ENCODE data around the gene RAPGEF5. TPM values are rescaled to one million over a fixed set of nuclear protein-coding genes. Genes with fewer than 3 reads are reported as not detected.

The RAPGEF5 gene
- total RNA-seq, 1 experiment from 2014 or later, result 13.3 TPM

GRCh38 chr7:22331704-22332103, 25.2 kb downstream of the RAPGEF5 start:
- no CpG with 5 or more reads among the region's 1 CpG for WGBS (ENCODE audit: extremely low coverage, insufficient read length, low lambda C conversion rate)
- no peaks in the 10 kb centered on the region for H3K79me1 ChIP-seq (ENCODE audit: insufficient read depth, low read depth, low read length, poor library complexity, severe bottlenecking)
- no peak overlapping the region for H4K5ac ChIP-seq (ENCODE audit: insufficient read length, low read depth, low read length)
- H3K23ac ChIP-seq (ENCODE audit: insufficient read length, low read depth, low read length), result no peak overlapping the region
- H3K4ac ChIP-seq (ENCODE audit: low read depth, low read length), result no peak overlapping the region
- no peak overlapping the region for H3K56ac ChIP-seq (ENCODE audit: insufficient read length, low read depth, low read length)
- Mint-ChIP-seq H3K27ac (no peak overlapping the region), H3K4me1 (peaks cover 68 to 71% of the 10 kb centered on the region in 2 experiments), H3K27me3 (ENCODE audit: low read depth) (no peaks in the 10 kb centered on the region), H3K9me3 (no peaks in the 10 kb centered on the region), H3K36me3 (ENCODE audit: insufficient read depth in 1 of 3, low read depth in 3 of 3) (0 out of 7 replicates have a peak, but pooled peaks cover 0 to under 1% (median 0%) of the 10 kb centered on the region in 3 experiments), H3K4me3 (no peak overlapping the region)
- H2AFZ ChIP-seq (ENCODE audit: low read length), result no peak overlapping the region
- H3K27ac ChIP-seq (ENCODE audit: insufficient read length, low read depth, low read length), result no peak overlapping the region
- no peak overlapping the region for H2BK5ac ChIP-seq (ENCODE audit: insufficient read length, low read length)
- peaks cover 22% of the 10 kb centered on the region; the same call in 1 of the 2 replicates for H3K4me1 ChIP-seq (ENCODE audit: insufficient read depth, low read length)
- no peak overlapping the region for H2BK15ac ChIP-seq (ENCODE audit: low read depth, low read length)
- peaks cover 7% of the 10 kb centered on the region; the same call in 1 of the 2 replicates for H3K79me2 ChIP-seq (ENCODE audit: insufficient read depth, low read length)
- no peaks in the 10 kb centered on the region for H4K20me1 ChIP-seq (ENCODE audit: control insufficient read depth, insufficient read depth, insufficient read length)
- H3K27me3 ChIP-seq (ENCODE audit: insufficient read depth, low read length), result no peaks in the 10 kb centered on the region
- no peak overlapping the region for H2BK20ac ChIP-seq (ENCODE audit: low read depth, low read length, poor library complexity, severe bottlenecking)
- no peak overlapping the region for H2BK120ac ChIP-seq (ENCODE audit: low read depth, low read length, poor library complexity, severe bottlenecking)
- DNase-seq, result no peak
- H2BK12ac ChIP-seq (ENCODE audit: insufficient read length, low read depth, low read length), result no peak overlapping the region
- no peak overlapping the region for H3K9ac ChIP-seq (ENCODE audit: extremely low read depth, insufficient read length, low read length)
- TF ChIP-seq CTCF (conservative IDR thresholded peaks at IDR 0.05), result no peak
- H3K9me3 ChIP-seq (ENCODE audit: control insufficient read depth, low read depth, low read length), result no peaks in the 10 kb centered on the region
- no peak overlapping the region for H4K8ac ChIP-seq (replicated peaks; ENCODE audit: insufficient read length, low read depth, low read length)
- H3K4me2 ChIP-seq (ENCODE audit: insufficient read depth, insufficient read length, low read length), result no peak overlapping the region
- no peak overlapping the region for H3T11ph ChIP-seq (ENCODE audit: low read length)
- no peak overlapping the region for H4K91ac ChIP-seq (ENCODE audit: insufficient read length, low read depth, low read length)
- H2AK5ac ChIP-seq (ENCODE audit: insufficient read length, low read length), result no peak overlapping the region
- no peak overlapping the region for H3K18ac ChIP-seq (ENCODE audit: insufficient read length, low read depth, low read length)
- no peak overlapping the region for H3K14ac ChIP-seq (ENCODE audit: insufficient read depth, low read length)
- H3K23me2 ChIP-seq (ENCODE audit: insufficient read length, low read depth, low read length, poor library complexity, severe bottlenecking), result no peaks in the 10 kb centered on the region

Data from H9 (cell line).